Measurements from ENCODE around the gene GALNT9.
A peak's percentile ranks its signal among the peaks of the same experiment; 100 is the strongest.
"Not testable (repeated sequence)": the region's sequence is repeated elsewhere in the genome, so short reads cannot be mapped to it uniquely, and the experiment has no call there.

GALNT9 gene

GRCh38 chr12:132230381-132230780 is 99.0 kb downstream of the GALNT9 start:
- no peak for DNase-seq (ENCODE audit: low read depth)

- no peak for DNase-seq (ENCODE audit: low read depth)
Observed at GRCh38 chr12:132229926-132230325, 99.5 kb downstream of the GALNT9 start.

GRCh38 chr12:132229193-132229760 is 100.1 kb downstream of the GALNT9 start:
- no peak for DNase-seq (ENCODE audit: low read depth)

GRCh38 chr12:132228476-132229192 is 100.8 kb downstream of the GALNT9 start:
- DNase-seq (ENCODE audit: low read depth), result no peak

- no peak for DNase-seq (ENCODE audit: low read depth)
Observed at GRCh38 chr12:132227782-132228475, 101.5 kb downstream of the GALNT9 start.

GRCh38 chr12:132227118-132227517 is 102.3 kb downstream of the GALNT9 start:
- DNase-seq (ENCODE audit: low read depth), result no peak

- DNase-seq (ENCODE audit: low read depth), result no peak
Observed at GRCh38 chr12:132226604-132227003, 102.8 kb downstream of the GALNT9 start.

GRCh38 chr12:132225214-132225613 is 104.2 kb downstream of the GALNT9 start:
- no peak for DNase-seq (ENCODE audit: low read depth)

GRCh38 chr12:132224484-132224883 is 104.9 kb downstream of the GALNT9 start:
- DNase-seq (ENCODE audit: low read depth), result no peak

GRCh38 chr12:132222808-132223173 is 106.6 kb downstream of the GALNT9 start:
- no peak for DNase-seq (ENCODE audit: low read depth)

- DNase-seq (ENCODE audit: low read depth), result peak; percentile 40
Observed at GRCh38 chr12:132222096-132222807, 107.1 kb downstream of the GALNT9 start.

- DNase-seq (ENCODE audit: low read depth), result not testable (repeated sequence)
Observed at GRCh38 chr12:132219761-132220160, 109.6 kb downstream of the GALNT9 start.

- no peak for DNase-seq (ENCODE audit: low read depth)
Observed at GRCh38 chr12:132219323-132219722, 110.1 kb downstream of the GALNT9 start.

- DNase-seq (ENCODE audit: low read depth), result no peak
Observed at GRCh38 chr12:132218915-132219314, 110.5 kb downstream of the GALNT9 start.

- no peak for DNase-seq (ENCODE audit: low read depth)
Observed at GRCh38 chr12:132218527-132218875, 110.9 kb downstream of the GALNT9 start.

- DNase-seq (ENCODE audit: low read depth), result no peak
Observed at GRCh38 chr12:132217800-132218526, 111.4 kb downstream of the GALNT9 start.

GRCh38 chr12:132217371-132217770 is 112.0 kb downstream of the GALNT9 start:
- DNase-seq (ENCODE audit: low read depth), result no peak

- no peak for DNase-seq (ENCODE audit: low read depth)
Observed at GRCh38 chr12:132216354-132216987, 112.9 kb downstream of the GALNT9 start.

GRCh38 chr12:132215299-132215989 is 113.9 kb downstream of the GALNT9 start:
- DNase-seq (ENCODE audit: low read depth), result no peak

- DNase-seq (ENCODE audit: low read depth), result no peak
Observed at GRCh38 chr12:132214891-132215290, 114.5 kb downstream of the GALNT9 start.

- no peak for DNase-seq (ENCODE audit: low read depth)
Observed at GRCh38 chr12:132214161-132214476, 115.3 kb downstream of the GALNT9 start.
